Thyroid gland (tissue), 4 donors: ENCODE results near the gene ZSCAN1. TPM values are rescaled to one million over a fixed set of nuclear protein-coding genes. Genes with fewer than 3 reads are reported as not detected.

Experiments
- DNase-seq, 2 donors: peaks; one replicate each; pipeline ENCODE4 v3.0.0-alpha.2; 2019
- H3K27ac ChIP-seq, 3 donors: fragments of 200-600 bp; sonication (generic); 1 replicate in 2 of 3; 2 replicates in 1 of 3; pipeline ENCODE4 v1.5.1; 2016 to 2019; ENCODE audit warnings: mild to moderate bottlenecking in 1 of 3, moderate library complexity in 1 of 3
- H3K27me3 ChIP-seq: fragments of 200-600 bp; sonication (generic); one replicate; pipeline ENCODE4 v1.5.1; 2019
- H3K36me3 ChIP-seq, 2 donors: fragments of 200-600 bp; sonication (generic); one replicate each; pipeline ENCODE4 v1.5.1; 2016 to 2019
- H3K4me1 ChIP-seq, 2 donors: fragments of 200-600 bp; sonication (generic); one replicate each; pipeline ENCODE4 v1.5.1; 2017 to 2019
- H3K4me3 ChIP-seq, 3 donors: fragments of 200-600 bp; sonication (generic); replicated peaks in 1 of 3; 1 replicate in 2 of 3; 2 replicates in 1 of 3; pipeline ENCODE4 v1.5.1; 2016; ENCODE audit warnings: mild to moderate bottlenecking in 1 of 3
- H3K9me3 ChIP-seq: fragments of 200-600 bp; sonication (generic); one replicate; pipeline ENCODE4 v1.5.1; 2017
- CTCF ChIP-seq, 6 experiments: fragments of 200-600 bp in 3 of 6; fragments of 450-650 bp in 3 of 6; sonication (generic) in 3 of 6; IDR thresholded peaks; one replicate each; pipeline ENCODE4 v1.5.1; 2016 to 2019; ENCODE audit warnings: antibody characterized with exemption in 6 of 6, mild to moderate bottlenecking in 2 of 6, inconsistent platforms in 1 of 6, moderate library complexity in 1 of 6
- POLR2A ChIP-seq, 2 donors: fragments of 450-650 bp; IDR thresholded peaks; one replicate each; pipeline ENCODE4 v1.6.1; 2017; ENCODE audit warnings: antibody characterized with exemption in 2 of 2, mild to moderate bottlenecking in 2 of 2, moderate library complexity in 1 of 2
- WGBS, 2 donors: methylation state at CpG; one replicate each; pipeline ENCODE4 v1.1.5; 2017; 5-methylcytosine and 5-hydroxymethylcytosine counted together
- intact Hi-C: fragments of 100-400 bp; cut with DNase I; formaldehyde crosslinking; loops from one replicate; pipeline ENCODE4 v1.15.1; 2023
- total RNA-seq, 4 donors: library from RNA; depleted of rRNA; stranded (reverse); fragments of >200 nt; gene quantifications; one replicate each; pipeline ENCODE4 v1.2.3, GENCODE V29; 2016

ZSCAN1 gene
- total RNA-seq, 4 donors from 2014 or later, result 0.88 to 7.5 (median 3.4) TPM

GRCh38 chr19:58038688-58039204 lies 4.9 kb downstream of the ZSCAN1 start:
- Histone ChIP-seq H3K36me3 (no peaks in the 10 kb centered on the region), H3K4me3 (no peak overlapping the region), H3K9me3 (no peaks in the 10 kb centered on the region), H3K4me1 (peaks cover 2 to 8% of the 10 kb centered on the region in 2 donors), H3K27ac (no peak overlapping the region), H3K27me3 (no peaks in the 10 kb centered on the region)
- no peak for DNase-seq
- TF ChIP-seq CTCF (IDR thresholded peaks at IDR 0.05), result no peak
- TF ChIP-seq POLR2A (IDR thresholded peaks at IDR 0.05), result no peak
- 22 to 27% methylated on average over 6 to 8 of the region's 8 CpGs for WGBS, 2 donors
- intact Hi-C loops, result no loop called here

DNA sequence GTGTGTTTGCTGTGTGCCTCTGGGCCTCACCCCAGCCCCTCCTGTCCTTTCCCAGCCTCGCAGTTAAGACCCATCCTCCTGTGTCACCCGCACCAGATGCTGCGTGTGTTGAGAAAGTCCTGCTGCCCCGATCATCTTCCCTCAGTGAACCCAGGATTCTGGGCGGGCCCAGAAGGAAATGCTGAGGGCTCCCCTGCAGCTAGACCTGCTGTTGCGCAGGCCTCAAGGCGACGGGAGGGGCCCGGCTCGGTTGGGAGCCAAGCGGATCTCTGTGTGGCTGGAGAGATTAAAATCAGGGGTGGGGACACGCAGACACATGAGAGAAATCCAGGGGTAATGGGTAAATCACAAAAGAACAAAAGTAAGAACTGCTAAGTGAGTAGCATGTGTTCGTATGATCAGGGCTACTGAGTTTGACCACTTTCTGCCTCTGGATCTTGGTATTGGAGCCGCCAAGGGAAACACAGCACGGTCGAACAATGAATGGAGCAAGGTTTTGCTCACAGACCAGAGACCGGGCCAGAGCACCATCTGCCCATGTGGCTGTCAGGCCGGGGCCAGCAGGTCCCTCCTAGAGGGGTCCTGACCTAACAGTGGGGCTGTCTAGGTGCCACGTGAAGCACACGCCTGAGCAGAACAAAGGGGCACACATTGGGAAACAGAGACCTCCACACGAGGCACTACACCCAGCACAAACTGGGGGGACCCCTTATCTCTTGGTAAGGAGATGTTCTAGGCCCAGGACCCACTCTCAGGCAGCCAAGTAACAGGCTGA lies 7.1 kb downstream of the ZSCAN1 start:
- H3K4me1 ChIP-seq, result peaks cover 0 to 8% of the 10 kb centered on the region in 2 donors
- no peak for TF ChIP-seq POLR2A (IDR thresholded peaks at IDR 0.05)
- 90 to 91% methylated on average over 17 to 21 of the region's 21 CpGs for WGBS, 2 donors
- no peak for DNase-seq
- intact Hi-C loops, result no loop called here
- no peaks in the 10 kb centered on the region for H3K27me3 ChIP-seq
- no peak overlapping the region for H3K4me3 ChIP-seq
- no peaks in the 10 kb centered on the region for H3K9me3 ChIP-seq
- H3K27ac ChIP-seq, result no peak overlapping the region
- H3K36me3 ChIP-seq, result no peaks in the 10 kb centered on the region

GRCh38 chr19:58042495-58043340 lies 8.9 kb downstream of the ZSCAN1 start:
- intact Hi-C loops, result no loop called here
- H3K36me3 ChIP-seq, result no peaks in the 10 kb centered on the region
- TF ChIP-seq POLR2A (IDR thresholded peaks at IDR 0.05), result no peak
- TF ChIP-seq CTCF (IDR thresholded peaks at IDR 0.05), result peak in 4 of 6 experiments; percentile 27 to 53 (median 46)
- no peaks in the 10 kb centered on the region for H3K9me3 ChIP-seq
- no peaks in the 10 kb centered on the region for H3K27me3 ChIP-seq
- no peak overlapping the region for H3K4me3 ChIP-seq
- peaks cover 0 to 6% of the 10 kb centered on the region in 2 donors for H3K4me1 ChIP-seq
- 49 to 52% methylated on average over 36 to 37 of the region's 54 CpGs for WGBS, 2 donors
- no peak overlapping the region for H3K27ac ChIP-seq
- peak; percentile 58 for DNase-seq

DNA sequence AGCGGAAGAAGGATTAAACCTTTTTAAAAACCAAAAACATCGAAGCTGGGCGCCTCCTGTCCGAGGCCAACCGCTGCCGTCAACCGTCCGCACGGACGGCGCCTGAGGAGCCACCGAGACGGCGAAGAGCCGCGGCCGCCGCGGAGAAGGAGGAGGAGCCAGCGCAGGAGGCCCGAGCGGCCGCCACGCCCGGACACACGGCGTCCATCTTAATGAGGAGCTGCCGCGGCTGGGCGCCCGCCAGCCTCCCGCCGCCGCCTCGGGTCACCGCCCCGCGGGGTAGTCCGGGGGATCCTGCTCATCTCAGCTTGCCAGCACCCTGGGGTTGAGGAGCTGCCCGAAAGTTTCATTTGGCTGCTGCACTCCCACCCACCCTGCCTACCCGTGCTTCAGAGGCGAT lies 10.6 kb downstream of the ZSCAN1 start:
- Histone ChIP-seq H3K27me3 (no peaks in the 10 kb centered on the region), H3K36me3 (no peaks in the 10 kb centered on the region), H3K9me3 (no peaks in the 10 kb centered on the region), H3K4me3 (no peak overlapping the region), H3K27ac (no peak overlapping the region), H3K4me1 (no peaks in the 10 kb centered on the region)
- DNase-seq, result no peak
- TF ChIP-seq POLR2A (IDR thresholded peaks at IDR 0.05) (no peak), CTCF (IDR thresholded peaks at IDR 0.05) (no peak)
- intact Hi-C loops, result no loop called here
- WGBS, 2 donors, result 61 to 62% methylated on average over 32 to 39 of the region's 42 CpGs

- no peaks in the 10 kb centered on the region for H3K27me3 ChIP-seq
- H3K4me3 ChIP-seq, result no peak overlapping the region
- no peaks in the 10 kb centered on the region for H3K36me3 ChIP-seq
- H3K9me3 ChIP-seq, result no peaks in the 10 kb centered on the region
- TF ChIP-seq POLR2A (IDR thresholded peaks at IDR 0.05), result no peak
- TF ChIP-seq CTCF (IDR thresholded peaks at IDR 0.05), result no peak
- DNase-seq, result no peak
- no peaks in the 10 kb centered on the region for H3K4me1 ChIP-seq
- no peak overlapping the region for H3K27ac ChIP-seq
- intact Hi-C loops, result no loop called here
- WGBS, 2 donors, result 97 to 98% methylated on average over 16 of the region's 26 CpGs
Observed at GRCh38 chr19:58044886-58045285, 11.1 kb downstream of the ZSCAN1 start.
